ENCODE data around the gene COG5. TPM values are rescaled to one million over a fixed set of nuclear protein-coding genes. Genes with fewer than 3 reads are reported as not detected.

The COG5 gene
- total and polyA plus RNA-seq, 9 of the 15 experiments (the other 6 are each of a cell fraction or from before 2014, with no cell fraction given), result 15.3 to 75.1 (median 56.4) TPM

DNA sequence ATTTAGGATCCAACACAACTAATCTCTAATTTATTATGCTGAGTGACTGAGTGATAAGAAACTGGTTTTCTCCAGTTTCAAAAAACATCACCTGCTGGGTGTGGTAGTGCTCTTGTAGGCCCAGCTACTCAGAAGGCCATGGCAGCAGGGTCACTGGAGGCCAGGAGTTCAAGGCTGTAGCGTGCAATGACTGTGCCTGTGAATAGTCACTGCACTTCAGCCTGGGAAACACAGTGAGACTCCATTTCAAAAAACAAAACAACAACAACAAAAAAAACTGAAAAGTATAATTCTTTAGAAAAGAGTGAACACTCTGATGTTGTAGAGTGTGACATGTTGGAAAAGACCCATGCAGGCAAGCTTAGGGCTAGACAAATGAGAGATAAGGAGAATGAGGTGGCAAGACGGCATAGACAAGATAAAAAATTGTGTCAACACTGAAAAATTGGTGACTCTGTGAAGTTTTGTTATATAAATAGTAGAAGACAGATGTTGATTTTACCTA, 243.9 kb downstream of the COG5 start (continued):
- TF ChIP-seq, protein P1, sequence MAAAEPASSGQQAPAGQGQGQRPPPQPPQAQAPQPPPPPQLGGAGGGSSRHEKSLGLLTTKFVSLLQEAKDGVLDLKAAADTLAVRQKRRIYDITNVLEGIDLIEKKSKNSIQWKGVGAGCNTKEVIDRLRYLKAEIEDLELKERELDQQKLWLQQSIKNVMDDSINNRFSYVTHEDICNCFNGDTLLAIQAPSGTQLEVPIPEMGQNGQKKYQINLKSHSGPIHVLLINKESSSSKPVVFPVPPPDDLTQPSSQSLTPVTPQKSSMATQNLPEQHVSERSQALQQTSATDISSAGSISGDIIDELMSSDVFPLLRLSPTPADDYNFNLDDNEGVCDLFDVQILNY (CRISPR knock-in tag; IDR thresholded peaks at IDR 0.05), result no peak
- TF ChIP-seq ZBTB8A (IDR thresholded peaks at IDR 0.05; ENCODE audit: partially characterized antibody), result no peak
- TF ChIP-seq, protein P2, sequence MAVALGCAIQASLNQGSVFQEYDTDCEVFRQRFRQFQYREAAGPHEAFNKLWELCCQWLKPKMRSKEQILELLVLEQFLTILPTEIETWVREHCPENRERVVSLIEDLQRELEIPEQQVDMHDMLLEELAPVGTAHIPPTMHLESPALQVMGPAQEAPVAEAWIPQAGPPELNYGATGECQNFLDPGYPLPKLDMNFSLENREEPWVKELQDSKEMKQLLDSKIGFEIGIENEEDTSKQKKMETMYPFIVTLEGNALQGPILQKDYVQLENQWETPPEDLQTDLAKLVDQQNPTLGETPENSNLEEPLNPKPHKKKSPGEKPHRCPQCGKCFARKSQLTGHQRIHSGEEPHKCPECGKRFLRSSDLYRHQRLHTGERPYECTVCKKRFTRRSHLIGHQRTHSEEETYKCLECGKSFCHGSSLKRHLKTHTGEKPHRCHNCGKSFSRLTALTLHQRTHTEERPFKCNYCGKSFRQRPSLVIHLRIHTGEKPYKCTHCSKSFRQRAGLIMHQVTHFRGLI (CRISPR knock-in tag; IDR thresholded peaks at IDR 0.05), result no peak
- no peak for TF ChIP-seq ZNF23 (CRISPR knock-in tag; IDR thresholded peaks at IDR 0.05)
- no peak for TF ChIP-seq CEBPB (tag; IDR thresholded peaks at IDR 0.05)
- TF ChIP-seq MTA3 (IDR thresholded peaks at IDR 0.05; ENCODE audit: borderline replicate concordance), result peak; percentile 65
- TF ChIP-seq DDX20 (tag; IDR thresholded peaks at IDR 0.05; ENCODE audit: low read depth), result no peak; the same call in 1 of the 2 replicates
- no peak for TF ChIP-seq SNRNP70 (optimal IDR thresholded peaks at IDR 0.05; ENCODE audit: low read depth, low read length)
- no peak for TF ChIP-seq MBD1 (CRISPR knock-in tag; IDR thresholded peaks at IDR 0.05)
- peak; percentile 20; the same call in 1 of the 2 replicates for TF ChIP-seq BHLHE40 (IDR thresholded peaks at IDR 0.05; ENCODE audit: low read length)
- TF ChIP-seq HDAC1 (IDR thresholded peaks at IDR 0.05), result peak in 1 of 2 experiments; percentile 58; a peak in 1 of 4 replicates
- TF ChIP-seq ZNF184 (CRISPR knock-in tag; IDR thresholded peaks at IDR 0.05), result no peak
- no peak for TF ChIP-seq CAMTA2 (CRISPR knock-in tag; conservative IDR thresholded peaks at IDR 0.05)
- TF ChIP-seq TEAD4 (IDR thresholded peaks at IDR 0.05; ENCODE audit: low read length), result peak; percentile 76
- no peak for TF ChIP-seq TEAD4 (CRISPR knock-in tag; IDR thresholded peaks at IDR 0.05; ENCODE audit: borderline replicate concordance)
- no peak for TF ChIP-seq ETS1 (conservative IDR thresholded peaks at IDR 0.05; ENCODE audit: control insufficient read depth, low read depth, low read length)
- TF ChIP-seq TEAD2 (tag; IDR thresholded peaks at IDR 0.05), result no peak
- TF ChIP-seq ZC3H8 (IDR thresholded peaks at IDR 0.05), result no peak
- TF ChIP-seq PHTF2 (CRISPR knock-in tag; IDR thresholded peaks at IDR 0.05), result 0 out of 2 replicates have a peak, but pooled peaks have one; percentile 42
- TF ChIP-seq ZNF175 (CRISPR knock-in tag; IDR thresholded peaks at IDR 0.05; ENCODE audit: low read depth), result no peak
- TF ChIP-seq SP2 (IDR thresholded peaks at IDR 0.05; ENCODE audit: extremely low read depth, low read depth, low read length, poor library complexity, severe bottlenecking), result no peak
- TF ChIP-seq CSDE1 (IDR thresholded peaks at IDR 0.05), result no peak
- no peak for TF ChIP-seq ETV6 (IDR thresholded peaks at IDR 0.05; ENCODE audit: borderline replicate concordance in 1 of 2, low read depth in 2 of 2, low read length in 1 of 2)
- TF ChIP-seq ETV6 (CRISPR knock-in tag; IDR thresholded peaks at IDR 0.05; ENCODE audit: borderline replicate concordance), result no peak
- no peak for TF ChIP-seq HMG20B (CRISPR knock-in tag; IDR thresholded peaks at IDR 0.05)
- TF ChIP-seq ZBED1 (IDR thresholded peaks at IDR 0.05), result no peak
